AG04450 (cell line): ENCODE results near the gene COL20A1. TPM values are rescaled to one million over a fixed set of nuclear protein-coding genes. Genes with fewer than 3 reads are reported as not detected.
A peak's percentile ranks its signal among the peaks of the same experiment; 100 is the strongest.

Source experiments
- CTCF ChIA-PET: fragments of 300-600, 350-600 bp; formaldehyde crosslinking; extraction: SDS; loops from one replicate; lab custom pipeline; 2022; ENCODE audit warnings: antibody characterized with exemption, inconsistent platforms; lab: Charles Lee
- POLR2A ChIA-PET: fragments of 350-600 bp; formaldehyde crosslinking; extraction: SDS; loops from one replicate; lab custom pipeline; 2021; ENCODE audit warnings: antibody characterized with exemption, inconsistent platforms; lab: Yijun Ruan, JAX
- DNase-seq: peaks from one replicate; pipeline ENCODE4 v3.0.0-alpha.2; 2011; ENCODE audit warnings: low read depth, low spot score
- H3K27ac ChIP-seq: one replicate; pipeline ENCODE4 v1.5.1; 2012; ENCODE audit warnings: low read depth, low read length, control low read depth
- H3K27me3 ChIP-seq: one replicate; pipeline ENCODE4 v1.6.0; 2012; ENCODE audit warnings: low read length; ENCODE audit not compliant: control insufficient read depth, insufficient read depth
- H3K4me3 ChIP-seq: 2 replicates; pipeline ENCODE4 v1.5.1; 2011; ENCODE audit warnings: mild to moderate bottlenecking, low read depth, low read length, control low read depth
- H3K9me3 ChIP-seq: 2 replicates; pipeline ENCODE4 v1.5.1; 2012; ENCODE audit warnings: low read length; ENCODE audit not compliant: control insufficient read depth, insufficient read depth
- polyA plus RNA-seq: library from polyadenylated mRNA; depleted of rRNA; stranded (reverse); fragments of >200 nt; gene quantifications from 2 replicates; pipeline ENCODE4 v1.2.3, GENCODE V29; 2011
- TF ChIP-seq, protein P1 (sequence below): IDR thresholded peaks from 2 replicates; pipeline ENCODE4 v1.5.1; 2011; ENCODE audit warnings: low read depth, low read length, control low read depth, inconsistent platforms

The COL20A1 gene
- polyA plus RNA-seq, 1 experiment: not detected

DNA sequence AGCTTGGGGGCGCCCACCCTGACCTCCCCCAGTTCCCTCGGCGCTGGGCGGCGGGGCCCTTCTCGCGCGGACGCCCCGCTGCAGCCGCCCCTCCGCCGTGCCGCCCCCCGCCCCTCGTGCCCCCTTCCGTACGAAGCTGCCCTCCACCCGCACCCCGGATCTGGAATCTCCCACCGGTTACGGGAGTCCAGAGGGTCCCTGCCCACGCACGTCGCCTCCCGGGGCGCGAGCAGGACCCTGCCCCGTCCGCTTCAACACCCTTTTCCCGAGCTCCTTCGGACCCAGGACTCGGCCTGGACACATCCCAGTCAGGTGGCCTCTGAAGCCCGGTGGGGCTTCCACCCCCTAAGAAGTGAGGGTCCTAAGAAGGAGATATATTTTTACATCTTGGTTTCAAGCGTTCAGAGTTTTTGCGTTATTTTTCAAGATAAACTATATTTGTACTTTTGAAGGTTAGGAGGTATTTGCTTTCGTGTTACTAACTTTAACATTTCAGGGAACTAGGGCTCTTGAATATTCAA is 19.9 kb upstream of the COL20A1 start:
- TF ChIP-seq, protein P1, sequence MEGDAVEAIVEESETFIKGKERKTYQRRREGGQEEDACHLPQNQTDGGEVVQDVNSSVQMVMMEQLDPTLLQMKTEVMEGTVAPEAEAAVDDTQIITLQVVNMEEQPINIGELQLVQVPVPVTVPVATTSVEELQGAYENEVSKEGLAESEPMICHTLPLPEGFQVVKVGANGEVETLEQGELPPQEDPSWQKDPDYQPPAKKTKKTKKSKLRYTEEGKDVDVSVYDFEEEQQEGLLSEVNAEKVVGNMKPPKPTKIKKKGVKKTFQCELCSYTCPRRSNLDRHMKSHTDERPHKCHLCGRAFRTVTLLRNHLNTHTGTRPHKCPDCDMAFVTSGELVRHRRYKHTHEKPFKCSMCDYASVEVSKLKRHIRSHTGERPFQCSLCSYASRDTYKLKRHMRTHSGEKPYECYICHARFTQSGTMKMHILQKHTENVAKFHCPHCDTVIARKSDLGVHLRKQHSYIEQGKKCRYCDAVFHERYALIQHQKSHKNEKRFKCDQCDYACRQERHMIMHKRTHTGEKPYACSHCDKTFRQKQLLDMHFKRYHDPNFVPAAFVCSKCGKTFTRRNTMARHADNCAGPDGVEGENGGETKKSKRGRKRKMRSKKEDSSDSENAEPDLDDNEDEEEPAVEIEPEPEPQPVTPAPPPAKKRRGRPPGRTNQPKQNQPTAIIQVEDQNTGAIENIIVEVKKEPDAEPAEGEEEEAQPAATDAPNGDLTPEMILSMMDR: no peak
- Histone ChIP-seq H3K4me3 (peak overlapping the region; percentile 87), H3K9me3 (no peaks in the 10 kb centered on the region), H3K27ac (peak overlapping the region; percentile 52), H3K27me3 (no peaks in the 10 kb centered on the region)
- POLR2A ChIA-PET: interaction anchor here (0.5 to 1.5 kb wide), 8 partner anchors 11 to 714 kb away, joined by 3 to 9 read pairs (median 4); partner anchors contain the start of gene TPD52L2
- DNase-seq: no peak
- CTCF ChIA-PET: interaction anchor here (1.1 to 2.4 kb wide), 2 partner anchors 39 to 50 kb away, joined by 4 to 15 read pairs; no protein-coding TSS in a partner anchor

DNA sequence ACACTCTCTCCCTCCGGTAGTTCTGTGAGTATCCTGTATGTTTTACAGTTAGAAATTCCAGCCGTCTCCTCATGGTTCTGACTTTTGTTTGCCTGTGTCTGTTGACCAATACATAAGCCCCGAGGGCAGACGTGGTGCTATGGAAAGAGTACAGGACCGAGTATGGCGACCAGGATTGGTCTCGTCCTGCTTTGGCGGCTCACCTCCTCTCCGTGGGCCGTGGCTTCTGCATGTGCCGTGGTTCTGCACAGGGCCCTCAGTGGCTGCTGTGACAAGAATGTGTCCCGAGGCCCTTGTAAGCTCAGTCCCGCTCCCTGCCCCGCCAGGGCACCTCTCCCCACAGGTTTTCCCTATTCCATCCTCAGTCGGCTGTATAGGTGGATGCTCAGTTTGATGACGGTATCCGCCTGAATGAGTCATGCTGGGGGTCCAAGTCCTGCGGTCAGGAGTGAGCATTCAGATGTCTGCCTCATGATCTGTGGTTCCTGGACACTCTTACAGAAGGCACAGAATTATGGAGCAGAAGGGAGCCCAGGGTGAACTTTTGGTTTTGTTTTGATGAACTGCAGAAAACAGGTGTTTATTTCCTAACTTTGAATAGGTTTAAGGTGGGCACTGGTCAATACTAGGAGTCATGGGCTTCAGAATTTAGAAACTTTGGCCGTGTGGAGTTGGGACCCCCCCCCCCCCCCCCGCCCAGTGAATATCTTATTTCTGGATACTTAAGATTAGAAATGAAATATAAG is 19.2 kb upstream of the COL20A1 start:
- ChIA-PET CTCF (interaction anchor here (0.6 to 2.4 kb wide), 3 partner anchors 48 to 218 kb away, joined by 3 to 15 read pairs (median 3); no protein-coding TSS in a partner anchor), POLR2A (interaction anchor here (0.6 to 1.5 kb wide), 3 partner anchors 43 to 563 kb away, joined by 4 to 9 read pairs (median 4); no protein-coding TSS in a partner anchor)
- DNase-seq: peak; percentile 47
- TF ChIP-seq, protein P1: no peak
- no peaks in the 10 kb centered on the region for H3K9me3 ChIP-seq
- H3K4me3 ChIP-seq: peak overlapping the region; percentile 87
- H3K27me3 ChIP-seq: no peaks in the 10 kb centered on the region
- peak overlapping the region; percentile 0 for H3K27ac ChIP-seq

DNA sequence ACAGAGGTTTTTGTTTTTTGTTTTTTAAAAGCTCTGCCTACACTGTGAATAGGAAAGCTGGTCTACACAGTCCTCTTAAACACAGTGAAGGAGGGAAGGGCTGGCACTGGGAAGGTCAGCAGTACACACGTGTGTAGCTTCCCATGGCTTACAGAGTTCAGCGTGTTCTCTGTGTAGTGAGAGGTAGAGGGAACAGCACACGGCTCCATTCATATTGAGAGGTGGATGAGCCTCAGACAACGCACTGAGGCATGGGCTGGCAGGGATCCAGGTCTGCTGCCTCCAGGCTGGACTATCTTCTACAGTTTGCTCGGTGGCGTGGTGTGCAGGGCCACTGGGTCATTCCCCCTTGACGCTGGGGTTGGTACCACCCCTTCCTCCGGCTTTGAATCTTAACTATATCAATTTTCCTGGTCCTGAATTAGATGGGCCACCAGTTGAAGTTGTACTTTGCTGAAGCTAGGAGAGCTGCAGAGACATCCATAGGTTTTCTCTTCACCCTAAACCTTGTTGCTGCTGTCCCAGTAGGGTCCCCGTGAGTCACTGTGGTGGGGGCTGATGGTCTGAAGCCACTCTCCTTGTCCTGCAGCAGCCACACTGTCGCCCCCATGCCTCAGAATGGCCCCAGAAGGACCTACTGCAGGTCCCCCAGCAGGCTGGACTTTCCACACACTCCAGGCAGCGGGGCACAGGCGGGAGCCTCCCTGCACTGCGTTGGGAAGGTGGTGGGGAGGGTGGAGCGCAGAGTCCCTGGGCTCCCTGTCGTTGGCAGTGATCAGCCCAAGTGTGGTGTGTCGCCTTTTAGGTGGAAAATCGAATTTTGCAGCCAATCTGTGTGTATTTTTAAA is 18.4 kb upstream of the COL20A1 start:
- Histone ChIP-seq H3K9me3 (no peaks in the 10 kb centered on the region), H3K27ac (no peak overlapping the region), H3K27me3 (no peaks in the 10 kb centered on the region), H3K4me3 (peak overlapping the region; percentile 49)
- POLR2A ChIA-PET: no interaction called here
- TF ChIP-seq, protein P1: no peak
- CTCF ChIA-PET: interaction anchor here (0.6 to 0.7 kb wide), 2 partner anchors 49 to 219 kb away, joined by 3 read pairs; no protein-coding TSS in a partner anchor
- no peak for DNase-seq

DNA sequence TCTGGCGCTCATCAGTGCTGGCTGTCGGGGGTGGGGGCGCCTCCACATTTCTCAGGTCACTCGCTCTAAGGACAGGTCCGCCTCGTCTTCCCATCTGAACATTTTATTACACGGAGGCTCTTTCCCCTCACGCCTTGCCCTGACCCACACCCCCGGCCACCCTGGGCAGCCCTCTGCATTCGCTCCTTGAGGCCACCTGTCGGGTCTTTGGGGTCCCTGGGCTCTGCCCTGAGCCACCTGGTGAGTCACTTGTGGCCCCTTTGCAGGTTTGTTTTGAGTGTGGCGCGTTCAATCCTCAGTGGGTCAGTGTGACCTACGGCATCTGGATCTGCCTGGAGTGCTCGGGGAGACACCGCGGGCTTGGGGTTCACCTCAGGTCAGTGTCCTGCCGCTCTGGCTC is 17.2 kb upstream of the COL20A1 start:
- Histone ChIP-seq H3K27ac (no peak overlapping the region), H3K4me3 (no peak overlapping the region), H3K9me3 (no peaks in the 10 kb centered on the region), H3K27me3 (no peaks in the 10 kb centered on the region)
- POLR2A ChIA-PET: no interaction called here
- TF ChIP-seq, protein P1: no peak
- no peak for DNase-seq
- CTCF ChIA-PET: no interaction called here
